NCI-H1105 treated with DMSO at 0.1 percent for 48 hours (cell line): ENCODE measurements around the gene PPIL1.
A peak's percentile ranks its signal among the peaks of the same experiment; 100 is the strongest.

Source experiments
- DNase-seq: peaks from one replicate; lab custom pipeline; 2025; lab: John Stamatoyannopoulos, UW

Gene PPIL1

DNA sequence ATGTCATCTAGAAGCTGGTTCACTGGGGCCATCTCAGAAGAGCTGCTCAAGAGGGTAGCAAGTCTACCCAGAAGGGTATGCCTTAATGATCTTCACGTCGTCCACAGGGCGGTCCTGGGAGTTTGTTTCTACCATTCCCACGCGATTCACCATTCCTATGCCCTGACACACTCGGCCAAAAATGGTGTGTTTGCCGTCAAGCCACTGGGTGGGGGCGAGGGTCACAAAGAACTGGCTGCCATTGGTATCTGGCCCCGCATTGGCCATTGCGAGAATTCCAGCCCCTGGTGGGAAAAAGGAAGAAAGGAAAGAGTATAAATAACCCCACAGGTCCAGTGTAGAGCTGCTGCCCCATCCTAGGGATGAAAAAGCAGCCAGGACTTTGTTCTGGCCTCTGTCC, 18.9 kb downstream of the PPIL1 start:
- no peak for DNase-seq

- no peak for DNase-seq
Measured at GRCh38 chr6:36853325-36853724, 21.3 kb downstream of the PPIL1 start.

GRCh38 chr6:36852481-36853147, 22.0 kb downstream of the PPIL1 start:
- no peak for DNase-seq

DNA sequence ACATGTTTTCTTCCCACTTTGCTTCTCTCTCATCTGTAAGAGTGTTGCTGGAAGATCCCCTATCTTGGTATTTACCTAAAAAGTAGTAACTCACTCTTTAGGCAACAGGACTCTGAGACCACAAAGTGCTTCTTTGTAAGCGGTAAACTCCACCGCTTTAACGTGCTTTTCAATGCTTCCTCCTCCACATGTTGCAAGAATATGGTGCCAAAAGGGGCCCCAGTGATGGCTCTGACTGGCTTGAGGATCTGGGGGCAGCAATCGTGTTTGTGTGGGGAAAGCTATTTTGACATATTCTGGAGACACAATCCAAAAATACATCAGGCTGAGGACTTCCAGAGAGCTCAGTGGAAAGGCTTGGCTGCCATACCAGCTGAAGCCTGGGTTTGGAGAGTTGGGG, 23.0 kb downstream of the PPIL1 start:
- no peak for DNase-seq

DNA sequence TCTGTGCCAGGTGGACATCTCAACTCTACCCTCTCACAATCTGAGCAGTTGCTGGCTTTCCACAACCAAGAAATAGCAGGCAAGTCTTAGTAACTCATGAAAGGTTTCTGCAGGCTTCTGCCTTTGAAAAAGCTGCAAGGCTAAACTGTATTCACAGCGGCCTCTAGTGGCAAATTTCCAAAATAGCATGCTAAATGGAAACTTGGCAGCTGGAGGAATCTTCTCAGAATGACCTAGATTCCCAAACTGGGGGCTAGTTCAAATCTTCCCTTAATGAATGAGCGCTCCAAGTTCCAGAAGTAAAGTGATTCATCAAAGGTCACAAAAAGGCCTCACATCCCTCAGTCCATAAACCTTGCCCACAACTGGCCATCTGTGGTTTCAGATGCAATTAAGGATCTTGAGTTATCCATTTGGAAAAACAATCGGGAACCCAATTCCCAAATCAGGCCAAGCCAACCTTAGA, 23.4 kb downstream of the PPIL1 start:
- DNase-seq: peak; percentile 76

- DNase-seq: no peak
Measured at GRCh38 chr6:36850021-36850420, 24.6 kb downstream of the PPIL1 start.

- DNase-seq: peak; percentile 87
Measured at GRCh38 chr6:36848658-36849441, 25.8 kb downstream of the PPIL1 start.

DNA sequence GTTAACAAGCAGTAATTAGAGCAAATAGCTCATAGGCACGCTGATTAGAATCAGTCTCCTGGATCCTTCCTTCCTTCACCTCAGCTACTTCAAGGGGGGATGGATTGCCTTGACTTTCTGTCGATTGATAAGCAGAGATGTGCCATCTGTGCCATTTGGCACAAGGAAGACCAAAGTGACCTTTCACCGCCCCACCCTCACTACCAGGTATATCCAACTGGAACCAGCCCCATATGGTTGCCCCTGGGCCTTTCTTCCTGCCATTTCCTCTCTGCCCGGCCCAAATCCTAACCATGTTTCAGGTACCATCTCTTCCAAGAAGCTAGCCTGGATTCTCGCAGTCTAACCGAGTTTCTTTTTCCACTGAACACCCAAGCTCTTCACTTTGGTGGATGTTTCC, 26.6 kb downstream of the PPIL1 start:
- no peak for DNase-seq

- no peak for DNase-seq
Measured at GRCh38 chr6:36847152-36847551, 27.5 kb downstream of the PPIL1 start.

DNA sequence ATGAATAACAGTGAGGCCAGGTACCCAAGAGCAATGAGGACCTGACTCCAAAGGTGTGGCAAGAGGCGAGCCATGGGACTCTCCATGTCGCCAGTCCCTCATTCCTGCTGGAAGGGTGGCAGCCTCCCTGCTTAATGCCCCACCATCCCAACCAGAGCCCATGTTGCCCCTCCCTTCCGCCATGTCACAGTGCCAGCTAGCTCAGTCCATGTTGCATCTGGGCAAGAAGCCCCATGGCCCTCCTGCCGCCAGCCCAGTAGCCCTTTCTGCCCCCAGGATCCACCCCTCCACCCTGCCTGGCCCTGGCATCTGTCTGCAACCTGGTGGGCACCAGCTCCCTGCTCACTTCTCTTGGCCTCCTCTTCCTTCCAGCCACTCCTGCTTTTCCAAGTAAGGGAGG, 29.4 kb downstream of the PPIL1 start:
- no peak for DNase-seq

DNA sequence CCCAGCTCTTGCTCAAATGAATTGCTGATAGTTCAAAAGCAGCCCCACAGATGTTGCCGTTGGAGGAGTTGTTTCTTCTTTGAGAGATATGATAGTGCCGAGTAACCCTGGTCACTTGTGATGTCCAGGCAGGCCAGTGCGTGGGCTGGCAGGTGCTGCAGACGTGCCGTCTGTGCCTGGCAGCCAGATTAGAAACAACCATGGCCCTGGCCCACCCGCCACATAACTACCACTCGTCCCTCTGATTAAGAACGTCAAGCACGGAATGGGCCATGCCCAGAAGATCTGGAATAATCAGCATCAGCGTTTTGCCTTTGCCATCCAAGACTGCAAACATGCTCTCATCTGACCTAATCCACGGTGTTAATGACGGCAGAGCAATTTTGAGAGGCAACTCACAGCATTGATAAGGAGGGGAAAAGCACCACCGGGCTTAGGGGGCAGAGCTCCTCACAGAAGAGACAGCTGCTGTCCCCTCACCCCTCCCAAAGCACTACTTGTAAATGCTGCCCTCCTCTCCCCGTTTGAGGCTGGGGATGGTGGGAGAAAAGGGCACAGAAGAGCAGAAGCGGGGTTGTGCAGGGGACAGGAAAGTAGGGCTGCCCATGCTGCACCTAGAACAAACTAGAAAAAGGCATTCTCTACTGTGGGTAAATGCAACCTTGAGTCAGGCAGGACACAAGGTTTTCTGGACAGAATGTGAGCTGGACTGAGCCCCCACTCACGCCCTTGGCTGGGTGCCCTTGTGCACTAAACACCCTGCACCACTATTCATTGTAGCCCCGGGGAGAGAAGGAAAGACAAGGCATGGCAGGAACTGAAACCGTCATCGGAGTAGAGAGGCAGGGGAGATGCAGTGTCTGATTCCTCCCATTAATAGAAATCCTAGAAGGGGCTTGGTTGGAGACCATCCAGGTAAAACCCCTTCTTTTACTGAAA, 30.1 kb downstream of the PPIL1 start:
- no peak for DNase-seq

- DNase-seq: no peak
Measured at GRCh38 chr6:36843170-36843569, 31.4 kb downstream of the PPIL1 start.

GRCh38 chr6:36841756-36842155, 32.8 kb downstream of the PPIL1 start:
- DNase-seq: no peak

- DNase-seq: no peak
Measured at GRCh38 chr6:36840432-36841403, 33.9 kb downstream of the PPIL1 start.

GRCh38 chr6:36839749-36840431, 34.7 kb downstream of the PPIL1 start:
- DNase-seq: peak; percentile 39

- DNase-seq: peak; percentile 16
Measured at GRCh38 chr6:36838896-36839748, 35.5 kb downstream of the PPIL1 start, which contains the start of gene CPNE5. CPNE5 (minus strand) TSS chr6:36839444; CDS start chr6:36839377, 67 bp downstream.

- DNase-seq: no peak
Measured at GRCh38 chr6:36837686-36838085, 36.9 kb downstream of the PPIL1 start.

DNA sequence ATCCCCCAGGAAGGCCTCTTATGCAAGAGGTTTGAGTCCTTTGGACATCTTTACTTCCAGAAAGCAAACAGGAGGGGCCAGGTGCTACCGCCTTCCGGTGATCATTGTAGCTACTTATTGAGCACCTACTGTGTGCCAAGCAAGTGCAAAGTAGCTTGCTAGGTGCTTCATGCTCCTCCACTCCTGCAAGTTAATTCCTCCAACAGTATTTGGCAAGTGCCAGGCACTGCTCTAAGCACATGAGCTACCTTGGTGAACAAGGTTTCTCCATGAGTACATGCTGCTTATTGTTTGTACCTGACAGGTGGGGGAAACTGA, 37.6 kb downstream of the PPIL1 start:
- no peak for DNase-seq

GRCh38 chr6:36836111-36837021, 38.2 kb downstream of the PPIL1 start:
- DNase-seq: no peak
